Activated CD4-positive, alpha-beta memory T cell treated with anti-CD3 and anti-CD28 coated beads for 36 hours (primary cell): ENCODE measurements around the gene SLC25A25. TPM values are rescaled to one million over a fixed set of nuclear protein-coding genes. Genes with fewer than 3 reads are reported as not detected.

ENCODE experiments used
- CTCF ChIA-PET: fragments of 350-600 bp; sonication (Branson Sonifier 250); formaldehyde crosslinking; loops from one replicate; lab custom pipeline; 2021; ENCODE audit warnings: antibody characterized with exemption, inconsistent platforms; lab: Charles Lee
- POLR2A ChIA-PET: fragments of 350-600 bp; sonication (Branson Sonifier 250); formaldehyde crosslinking; loops from one replicate; lab custom pipeline; 2021; ENCODE audit warnings: antibody characterized with exemption; lab: Charles Lee
- DNase-seq: peaks from one replicate; pipeline ENCODE4 v3.0.0-alpha.2; 2020
- H3K27ac Mint-ChIP-seq: one replicate; pipeline ENCODE4 v1.8.0; 2021; ENCODE audit warnings: mixed read lengths
- H3K27me3 Mint-ChIP-seq: one replicate; pipeline ENCODE4 v1.8.0; 2021; ENCODE audit warnings: mixed read lengths
- H3K36me3 Mint-ChIP-seq: one replicate; pipeline ENCODE4 v1.8.0; 2021; ENCODE audit warnings: mixed read lengths
- H3K4me1 Mint-ChIP-seq: one replicate; pipeline ENCODE4 v1.8.0; 2021; ENCODE audit warnings: low read depth, mixed read lengths
- H3K4me3 Mint-ChIP-seq: one replicate; pipeline ENCODE4 v1.8.0; 2021; ENCODE audit warnings: mild to moderate bottlenecking, mixed read lengths
- H3K9me3 Mint-ChIP-seq: one replicate; pipeline ENCODE4 v1.8.0; 2021; ENCODE audit warnings: mixed read lengths
- intact Hi-C: fragments of 100-400 bp; cut with micrococcal nuclease; formaldehyde crosslinking; loops from one replicate; pipeline ENCODE4 v1.15.1; 2023
- total RNA-seq, 2 experiments: library from RNA; stranded (reverse); gene quantifications; one replicate each; pipeline ENCODE4 v1.2.3, GENCODE V29; 2021

Gene SLC25A25
- total RNA-seq, 2 experiments from 2014 or later, result 17.1 to 17.3 TPM

- Mint-ChIP-seq H3K4me1 (no peaks in the 10 kb centered on the region), H3K4me3 (no peak overlapping the region), H3K9me3 (no peaks in the 10 kb centered on the region), H3K36me3 (no peaks in the 10 kb centered on the region), H3K27ac (no peak overlapping the region), H3K27me3 (no peaks in the 10 kb centered on the region)
- CTCF ChIA-PET, result interaction anchor here (1.1 to 1.2 kb wide), 2 partner anchors 17 to 36 kb away, joined by 3 to 8 read pairs; no protein-coding TSS in a partner anchor
- no peak for DNase-seq
- intact Hi-C loops, result no loop called here
- POLR2A ChIA-PET, result no interaction called here
Observed at GRCh38 chr9:128051932-128052709, 15.9 kb upstream of the SLC25A25 start.

GRCh38 chr9:128053560-128053959 is 14.5 kb upstream of the SLC25A25 start:
- no peak overlapping the region for H3K27ac Mint-ChIP-seq
- CTCF ChIA-PET, result no interaction called here
- intact Hi-C loops, result no loop called here
- H3K4me3 Mint-ChIP-seq, result no peak overlapping the region
- H3K27me3 Mint-ChIP-seq, result no peaks in the 10 kb centered on the region
- H3K4me1 Mint-ChIP-seq, result no peaks in the 10 kb centered on the region
- DNase-seq, result no peak
- POLR2A ChIA-PET, result no interaction called here
- no peaks in the 10 kb centered on the region for H3K36me3 Mint-ChIP-seq
- H3K9me3 Mint-ChIP-seq, result no peaks in the 10 kb centered on the region

- no peaks in the 10 kb centered on the region for H3K36me3 Mint-ChIP-seq
- H3K9me3 Mint-ChIP-seq, result no peaks in the 10 kb centered on the region
- intact Hi-C loops, result no loop called here
- H3K4me1 Mint-ChIP-seq, result no peaks in the 10 kb centered on the region
- ChIA-PET CTCF (no interaction called here), POLR2A (no interaction called here)
- no peaks in the 10 kb centered on the region for H3K27me3 Mint-ChIP-seq
- no peak overlapping the region for H3K27ac Mint-ChIP-seq
- no peak for DNase-seq
- no peak overlapping the region for H3K4me3 Mint-ChIP-seq
Observed at GRCh38 chr9:128054087-128054486, 13.9 kb upstream of the SLC25A25 start.

- no peaks in the 10 kb centered on the region for H3K27me3 Mint-ChIP-seq
- CTCF ChIA-PET, result interaction anchor here (1.4 to 2.3 kb wide), 3 partner anchors 20 to 113 kb away, joined by 4 to 7 read pairs (median 6); no protein-coding TSS in a partner anchor
- intact Hi-C loops, result no loop called here
- no peaks in the 10 kb centered on the region for H3K36me3 Mint-ChIP-seq
- H3K4me3 Mint-ChIP-seq, result no peak overlapping the region
- POLR2A ChIA-PET, result no interaction called here
- DNase-seq, result no peak
- H3K27ac Mint-ChIP-seq, result no peak overlapping the region
- no peaks in the 10 kb centered on the region for H3K9me3 Mint-ChIP-seq
- no peaks in the 10 kb centered on the region for H3K4me1 Mint-ChIP-seq
Observed at GRCh38 chr9:128055344-128056040, 12.5 kb upstream of the SLC25A25 start.

- peaks cover 4% of the 10 kb centered on the region for H3K4me1 Mint-ChIP-seq
- CTCF ChIA-PET, result interaction anchor here (1.4 to 2.3 kb wide), 3 partner anchors 21 to 114 kb away, joined by 4 to 7 read pairs (median 6); no protein-coding TSS in a partner anchor
- intact Hi-C loops, result no loop called here
- no peak overlapping the region for H3K27ac Mint-ChIP-seq
- no peak for DNase-seq
- peaks cover under 1% of the 10 kb centered on the region for H3K36me3 Mint-ChIP-seq
- no peaks in the 10 kb centered on the region for H3K27me3 Mint-ChIP-seq
- H3K9me3 Mint-ChIP-seq, result no peaks in the 10 kb centered on the region
- H3K4me3 Mint-ChIP-seq, result no peak overlapping the region
- POLR2A ChIA-PET, result no interaction called here
Observed at GRCh38 chr9:128056086-128056485, 11.9 kb upstream of the SLC25A25 start.

GRCh38 chr9:128056887-128057723 is 10.9 kb upstream of the SLC25A25 start:
- Mint-ChIP-seq H3K4me1 (peaks cover 14% of the 10 kb centered on the region), H3K4me3 (no peak overlapping the region), H3K27ac (no peak overlapping the region), H3K9me3 (no peaks in the 10 kb centered on the region), H3K36me3 (peaks cover 4% of the 10 kb centered on the region), H3K27me3 (no peaks in the 10 kb centered on the region)
- ChIA-PET CTCF (interaction anchor here (1.1 to 2.3 kb wide), 4 partner anchors 22 to 115 kb away, joined by 3 to 7 read pairs (median 4); no protein-coding TSS in a partner anchor), POLR2A (no interaction called here)
- intact Hi-C loops, result no loop called here
- DNase-seq, result no peak

GRCh38 chr9:128057724-128058409 is 10.2 kb upstream of the SLC25A25 start:
- no peaks in the 10 kb centered on the region for H3K9me3 Mint-ChIP-seq
- peaks cover 4% of the 10 kb centered on the region for H3K36me3 Mint-ChIP-seq
- H3K4me3 Mint-ChIP-seq, result no peak overlapping the region
- CTCF ChIA-PET, result interaction anchor here (1.1 to 1.2 kb wide), 2 partner anchors 22 to 60 kb away, joined by 3 read pairs; no protein-coding TSS in a partner anchor
- intact Hi-C loops, result no loop called here
- H3K27ac Mint-ChIP-seq, result no peak overlapping the region
- H3K4me1 Mint-ChIP-seq, result peaks cover 21% of the 10 kb centered on the region
- no peak for DNase-seq
- POLR2A ChIA-PET, result no interaction called here
- no peaks in the 10 kb centered on the region for H3K27me3 Mint-ChIP-seq

GRCh38 chr9:128059365-128059983 is 8.6 kb upstream of the SLC25A25 start:
- H3K27me3 Mint-ChIP-seq, result no peaks in the 10 kb centered on the region
- ChIA-PET POLR2A (interaction anchor here (0.7 kb wide), 1 partner anchor 33 kb away, joined by 3 read pairs; no protein-coding TSS in a partner anchor), CTCF (interaction anchor here (0.7 to 2.0 kb wide), 2 partner anchors 25 to 77 kb away, joined by 3 to 5 read pairs; no protein-coding TSS in a partner anchor)
- H3K36me3 Mint-ChIP-seq, result peaks cover 9% of the 10 kb centered on the region
- H3K4me3 Mint-ChIP-seq, result no peak overlapping the region
- peaks cover 29% of the 10 kb centered on the region for H3K4me1 Mint-ChIP-seq
- DNase-seq, result no peak
- no peaks in the 10 kb centered on the region for H3K9me3 Mint-ChIP-seq
- intact Hi-C loops, result no loop called here
- H3K27ac Mint-ChIP-seq, result no peak overlapping the region

- Mint-ChIP-seq H3K9me3 (no peaks in the 10 kb centered on the region), H3K27ac (peak overlapping the region; percentile 68), H3K4me1 (peaks cover 48% of the 10 kb centered on the region), H3K36me3 (peaks cover 11% of the 10 kb centered on the region), H3K27me3 (no peaks in the 10 kb centered on the region), H3K4me3 (peak overlapping the region; percentile 50)
- CTCF ChIA-PET, result interaction anchor here (0.7 kb wide), 2 partner anchors 14 to 26 kb away, joined by 3 read pairs; no protein-coding TSS in a partner anchor
- intact Hi-C loops, result loop anchor here (10.0 kb wide), 1 partner anchor 287 kb away; the partner anchor contains the start of gene SH2D3C
- no peak for DNase-seq
- POLR2A ChIA-PET, result no interaction called here
Observed at GRCh38 chr9:128061275-128061960, 6.6 kb upstream of the SLC25A25 start.

- intact Hi-C loops, result loop anchor here (10.0 kb wide), 1 partner anchor 287 kb away; the partner anchor contains the start of gene SH2D3C
- ChIA-PET CTCF (interaction anchor here (1.1 to 4.0 kb wide), 2 partner anchors 55 to 119 kb away, joined by 4 to 22 read pairs; no protein-coding TSS in a partner anchor), POLR2A (no interaction called here)
- Mint-ChIP-seq H3K36me3 (peaks cover 11% of the 10 kb centered on the region), H3K27ac (no peak overlapping the region), H3K27me3 (no peaks in the 10 kb centered on the region), H3K9me3 (no peaks in the 10 kb centered on the region), H3K4me3 (no peak overlapping the region), H3K4me1 (peaks cover 49% of the 10 kb centered on the region)
- DNase-seq, result no peak
Observed at GRCh38 chr9:128062279-128062678, 5.8 kb upstream of the SLC25A25 start.
